ENCODE results near the gene TBC1D17.

DNA sequence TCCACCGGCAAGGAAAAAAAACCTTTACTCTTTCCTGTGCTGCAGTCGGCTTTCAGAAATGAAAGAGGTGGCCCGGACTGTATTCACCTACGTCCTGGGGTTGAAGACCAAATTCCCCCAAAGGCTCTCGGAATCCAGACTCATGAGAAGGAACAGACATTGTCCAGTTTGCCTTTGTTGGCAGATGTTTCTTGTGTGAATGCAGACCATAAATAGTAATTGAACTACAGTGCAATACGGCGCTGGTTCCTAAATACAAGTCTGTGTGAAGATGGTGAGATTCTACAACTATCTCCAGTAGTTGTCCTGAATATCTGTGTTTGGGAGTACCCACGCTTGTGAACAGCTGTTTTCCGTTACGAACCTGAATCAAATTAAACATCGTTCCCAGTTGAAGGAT is 37.8 kb upstream of the TBC1D17 start:
- TF ChIP-seq, protein P1, sequence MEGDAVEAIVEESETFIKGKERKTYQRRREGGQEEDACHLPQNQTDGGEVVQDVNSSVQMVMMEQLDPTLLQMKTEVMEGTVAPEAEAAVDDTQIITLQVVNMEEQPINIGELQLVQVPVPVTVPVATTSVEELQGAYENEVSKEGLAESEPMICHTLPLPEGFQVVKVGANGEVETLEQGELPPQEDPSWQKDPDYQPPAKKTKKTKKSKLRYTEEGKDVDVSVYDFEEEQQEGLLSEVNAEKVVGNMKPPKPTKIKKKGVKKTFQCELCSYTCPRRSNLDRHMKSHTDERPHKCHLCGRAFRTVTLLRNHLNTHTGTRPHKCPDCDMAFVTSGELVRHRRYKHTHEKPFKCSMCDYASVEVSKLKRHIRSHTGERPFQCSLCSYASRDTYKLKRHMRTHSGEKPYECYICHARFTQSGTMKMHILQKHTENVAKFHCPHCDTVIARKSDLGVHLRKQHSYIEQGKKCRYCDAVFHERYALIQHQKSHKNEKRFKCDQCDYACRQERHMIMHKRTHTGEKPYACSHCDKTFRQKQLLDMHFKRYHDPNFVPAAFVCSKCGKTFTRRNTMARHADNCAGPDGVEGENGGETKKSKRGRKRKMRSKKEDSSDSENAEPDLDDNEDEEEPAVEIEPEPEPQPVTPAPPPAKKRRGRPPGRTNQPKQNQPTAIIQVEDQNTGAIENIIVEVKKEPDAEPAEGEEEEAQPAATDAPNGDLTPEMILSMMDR (conservative IDR thresholded peaks at IDR 0.05): no peak
- TF ChIP-seq ZFX (IDR thresholded peaks at IDR 0.05): no peak

All from C4-2B (cell line).